ENCODE results near the gene RHOA. TPM values are rescaled to one million over a fixed set of nuclear protein-coding genes. Genes with fewer than 3 reads are reported as not detected.
A peak's percentile ranks its signal among the peaks of the same experiment; 100 is the strongest.

The RHOA gene
- total and polyA plus RNA-seq, 2 of the 13 experiments (the other 11 are each of a cell fraction or from before 2014, with no cell fraction given) = 131 to 177 TPM

DNA sequence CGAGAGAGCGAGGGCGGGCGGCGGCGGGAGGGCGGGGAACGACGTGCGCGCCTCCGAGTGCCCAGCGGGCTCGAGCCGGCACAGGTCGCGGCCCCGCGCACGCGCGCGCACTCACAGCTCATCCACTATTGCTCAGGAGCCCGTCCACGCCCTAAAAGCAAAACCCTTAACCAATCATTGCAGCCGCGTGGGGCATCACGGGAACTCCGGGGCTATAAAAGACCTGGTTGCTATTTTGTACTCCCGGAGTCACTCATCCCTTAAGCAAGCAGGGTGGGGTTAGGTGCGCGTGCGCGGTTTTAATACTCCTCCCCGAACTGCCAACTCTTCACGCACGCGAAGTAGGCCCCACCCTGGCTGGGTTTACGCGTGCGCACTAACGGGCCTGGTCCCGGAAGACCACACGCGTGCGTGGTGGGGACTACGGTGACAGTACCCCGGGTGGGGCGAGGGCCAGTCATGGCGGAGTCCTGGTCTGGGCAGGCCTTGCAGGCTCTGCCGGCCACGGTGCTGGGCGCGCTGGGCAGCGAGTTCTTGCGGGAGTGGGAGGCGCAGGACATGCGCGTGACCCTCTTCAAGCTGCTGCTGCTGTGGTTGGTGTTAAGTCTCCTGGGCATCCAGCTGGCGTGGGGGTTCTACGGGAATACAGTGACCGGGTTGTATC is at the start of gene RHOA, which contains the start of gene TCTA (continued):
- TF ChIP-seq ZFP36L1 (CRISPR knock-in tag; IDR thresholded peaks at IDR 0.05) = peak; percentile 71
- TF ChIP-seq KLF16 (CRISPR knock-in tag; IDR thresholded peaks at IDR 0.05) = peak in 1 of 2 experiments; percentile 71; a peak in 2 of 4 replicates
- TF ChIP-seq AKAP8 (CRISPR knock-in tag; IDR thresholded peaks at IDR 0.05) = no peak; the same call in 1 of the 2 replicates
- 0 out of 2 replicates have a peak, but pooled peaks have one; percentile 25 for TF ChIP-seq NR2F6 (IDR thresholded peaks at IDR 0.05)
- peak; percentile 46; the same call in 1 of the 2 replicates for TF ChIP-seq NR2F6 (CRISPR knock-in tag; IDR thresholded peaks at IDR 0.05)
- TF ChIP-seq, protein P1, sequence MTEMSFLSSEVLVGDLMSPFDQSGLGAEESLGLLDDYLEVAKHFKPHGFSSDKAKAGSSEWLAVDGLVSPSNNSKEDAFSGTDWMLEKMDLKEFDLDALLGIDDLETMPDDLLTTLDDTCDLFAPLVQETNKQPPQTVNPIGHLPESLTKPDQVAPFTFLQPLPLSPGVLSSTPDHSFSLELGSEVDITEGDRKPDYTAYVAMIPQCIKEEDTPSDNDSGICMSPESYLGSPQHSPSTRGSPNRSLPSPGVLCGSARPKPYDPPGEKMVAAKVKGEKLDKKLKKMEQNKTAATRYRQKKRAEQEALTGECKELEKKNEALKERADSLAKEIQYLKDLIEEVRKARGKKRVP (CRISPR knock-in tag; IDR thresholded peaks at IDR 0.05) = peak in 1 of 2 experiments; percentile 47; a peak in 1 of 4 replicates
- TF ChIP-seq EED (CRISPR knock-in tag; IDR thresholded peaks at IDR 0.05) = peak; percentile 69; the same call in 1 of the 2 replicates
- TF ChIP-seq, protein P2, sequence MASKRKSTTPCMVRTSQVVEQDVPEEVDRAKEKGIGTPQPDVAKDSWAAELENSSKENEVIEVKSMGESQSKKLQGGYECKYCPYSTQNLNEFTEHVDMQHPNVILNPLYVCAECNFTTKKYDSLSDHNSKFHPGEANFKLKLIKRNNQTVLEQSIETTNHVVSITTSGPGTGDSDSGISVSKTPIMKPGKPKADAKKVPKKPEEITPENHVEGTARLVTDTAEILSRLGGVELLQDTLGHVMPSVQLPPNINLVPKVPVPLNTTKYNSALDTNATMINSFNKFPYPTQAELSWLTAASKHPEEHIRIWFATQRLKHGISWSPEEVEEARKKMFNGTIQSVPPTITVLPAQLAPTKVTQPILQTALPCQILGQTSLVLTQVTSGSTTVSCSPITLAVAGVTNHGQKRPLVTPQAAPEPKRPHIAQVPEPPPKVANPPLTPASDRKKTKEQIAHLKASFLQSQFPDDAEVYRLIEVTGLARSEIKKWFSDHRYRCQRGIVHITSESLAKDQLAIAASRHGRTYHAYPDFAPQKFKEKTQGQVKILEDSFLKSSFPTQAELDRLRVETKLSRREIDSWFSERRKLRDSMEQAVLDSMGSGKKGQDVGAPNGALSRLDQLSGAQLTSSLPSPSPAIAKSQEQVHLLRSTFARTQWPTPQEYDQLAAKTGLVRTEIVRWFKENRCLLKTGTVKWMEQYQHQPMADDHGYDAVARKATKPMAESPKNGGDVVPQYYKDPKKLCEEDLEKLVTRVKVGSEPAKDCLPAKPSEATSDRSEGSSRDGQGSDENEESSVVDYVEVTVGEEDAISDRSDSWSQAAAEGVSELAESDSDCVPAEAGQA (IDR thresholded peaks at IDR 0.05; ENCODE audit: low read depth) = 0 out of 2 replicates have a peak, but pooled peaks have one; percentile 13
- TF ChIP-seq, protein P2 (CRISPR knock-in tag; IDR thresholded peaks at IDR 0.05; ENCODE audit: borderline replicate concordance) = no peak
- no peak for TF ChIP-seq ZNF879 (CRISPR knock-in tag; IDR thresholded peaks at IDR 0.05)
- TF ChIP-seq ZNF337 (CRISPR knock-in tag; IDR thresholded peaks at IDR 0.05; ENCODE audit: borderline replicate concordance, low read depth) = no peak
- TF ChIP-seq POLR2G (IDR thresholded peaks at IDR 0.05; ENCODE audit: low read depth, low read length) = peak; percentile 95
- TF ChIP-seq, protein P3, sequence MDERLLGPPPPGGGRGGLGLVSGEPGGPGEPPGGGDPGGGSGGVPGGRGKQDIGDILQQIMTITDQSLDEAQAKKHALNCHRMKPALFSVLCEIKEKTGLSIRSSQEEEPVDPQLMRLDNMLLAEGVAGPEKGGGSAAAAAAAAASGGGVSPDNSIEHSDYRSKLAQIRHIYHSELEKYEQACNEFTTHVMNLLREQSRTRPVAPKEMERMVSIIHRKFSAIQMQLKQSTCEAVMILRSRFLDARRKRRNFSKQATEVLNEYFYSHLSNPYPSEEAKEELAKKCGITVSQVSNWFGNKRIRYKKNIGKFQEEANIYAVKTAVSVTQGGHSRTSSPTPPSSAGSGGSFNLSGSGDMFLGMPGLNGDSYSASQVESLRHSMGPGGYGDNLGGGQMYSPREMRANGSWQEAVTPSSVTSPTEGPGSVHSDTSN (CRISPR knock-in tag; IDR thresholded peaks at IDR 0.05) = 0 out of 2 replicates have a peak, but pooled peaks have one; percentile 32
- no peak for TF ChIP-seq HCFC1 (IDR thresholded peaks at IDR 0.05; ENCODE audit: low read depth, low read length)
- peak; percentile 85 for TF ChIP-seq ARID2 (CRISPR knock-in tag; IDR thresholded peaks at IDR 0.05; ENCODE audit: borderline replicate concordance)
- TF ChIP-seq, protein P4, sequence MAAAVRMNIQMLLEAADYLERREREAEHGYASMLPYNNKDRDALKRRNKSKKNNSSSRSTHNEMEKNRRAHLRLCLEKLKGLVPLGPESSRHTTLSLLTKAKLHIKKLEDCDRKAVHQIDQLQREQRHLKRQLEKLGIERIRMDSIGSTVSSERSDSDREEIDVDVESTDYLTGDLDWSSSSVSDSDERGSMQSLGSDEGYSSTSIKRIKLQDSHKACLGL (CRISPR knock-in tag; IDR thresholded peaks at IDR 0.05) = peak; percentile 96
- no peak for TF ChIP-seq SRF (IDR thresholded peaks at IDR 0.05; ENCODE audit: low read depth, low read length)
